ENCODE results near the gene FTO.

DNA sequence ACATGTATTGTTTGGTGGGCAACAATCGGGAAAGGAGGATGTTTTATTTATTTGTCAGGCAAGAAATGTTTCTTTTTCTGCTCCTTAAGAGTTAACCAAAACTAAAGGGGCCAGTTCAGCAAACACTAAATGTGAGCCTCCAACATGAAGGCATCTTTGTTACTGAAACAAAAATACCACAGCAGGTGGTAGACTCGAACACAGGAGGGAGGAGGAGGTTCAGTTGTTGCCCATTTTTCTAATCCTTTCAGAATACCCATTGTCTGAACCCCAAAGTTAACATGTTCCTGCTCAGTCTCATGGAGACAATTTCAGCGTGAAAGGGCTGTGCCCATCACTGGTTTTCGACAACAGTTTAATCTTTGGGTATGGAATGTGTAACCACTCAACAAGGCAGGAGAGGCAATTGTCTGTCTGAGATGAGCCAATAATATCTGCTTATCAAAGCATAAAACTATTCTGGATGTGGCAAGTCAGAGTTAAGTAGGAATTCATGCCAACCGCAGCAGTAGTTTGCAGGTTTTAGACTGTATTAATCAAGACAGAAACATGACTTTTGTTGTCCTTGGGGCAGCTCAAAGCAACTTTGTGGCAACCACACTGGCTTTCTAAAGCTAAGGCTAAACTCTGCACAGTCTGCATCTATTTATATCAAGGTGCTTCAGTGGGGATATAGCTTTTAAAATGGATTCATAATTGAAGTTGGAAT lies 211.7 kb downstream of the FTO start:
- TF ChIP-seq FOXK1 (CRISPR knock-in tag; IDR thresholded peaks at IDR 0.05) (no peak), ZNF416 (CRISPR knock-in tag; IDR thresholded peaks at IDR 0.05) (no peak), JUN (CRISPR knock-in tag; IDR thresholded peaks at IDR 0.05) (no peak), ZNF263 (CRISPR knock-in tag; IDR thresholded peaks at IDR 0.05; ENCODE audit: low read depth) (no peak), NFYB (CRISPR knock-in tag; conservative IDR thresholded peaks at IDR 0.05; ENCODE audit: low read depth) (no peak), ZBTB21 (CRISPR knock-in tag; IDR thresholded peaks at IDR 0.05; ENCODE audit: borderline replicate concordance) (no peak), IRF2 (CRISPR knock-in tag; IDR thresholded peaks at IDR 0.05; ENCODE audit: borderline replicate concordance, low read depth) (no peak), FOXJ3 (CRISPR knock-in tag; IDR thresholded peaks at IDR 0.05; ENCODE audit: borderline replicate concordance) (no peak)
- TF ChIP-seq, protein P1, sequence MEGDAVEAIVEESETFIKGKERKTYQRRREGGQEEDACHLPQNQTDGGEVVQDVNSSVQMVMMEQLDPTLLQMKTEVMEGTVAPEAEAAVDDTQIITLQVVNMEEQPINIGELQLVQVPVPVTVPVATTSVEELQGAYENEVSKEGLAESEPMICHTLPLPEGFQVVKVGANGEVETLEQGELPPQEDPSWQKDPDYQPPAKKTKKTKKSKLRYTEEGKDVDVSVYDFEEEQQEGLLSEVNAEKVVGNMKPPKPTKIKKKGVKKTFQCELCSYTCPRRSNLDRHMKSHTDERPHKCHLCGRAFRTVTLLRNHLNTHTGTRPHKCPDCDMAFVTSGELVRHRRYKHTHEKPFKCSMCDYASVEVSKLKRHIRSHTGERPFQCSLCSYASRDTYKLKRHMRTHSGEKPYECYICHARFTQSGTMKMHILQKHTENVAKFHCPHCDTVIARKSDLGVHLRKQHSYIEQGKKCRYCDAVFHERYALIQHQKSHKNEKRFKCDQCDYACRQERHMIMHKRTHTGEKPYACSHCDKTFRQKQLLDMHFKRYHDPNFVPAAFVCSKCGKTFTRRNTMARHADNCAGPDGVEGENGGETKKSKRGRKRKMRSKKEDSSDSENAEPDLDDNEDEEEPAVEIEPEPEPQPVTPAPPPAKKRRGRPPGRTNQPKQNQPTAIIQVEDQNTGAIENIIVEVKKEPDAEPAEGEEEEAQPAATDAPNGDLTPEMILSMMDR (IDR thresholded peaks at IDR 0.05), result no peak
- TF ChIP-seq, protein P2, sequence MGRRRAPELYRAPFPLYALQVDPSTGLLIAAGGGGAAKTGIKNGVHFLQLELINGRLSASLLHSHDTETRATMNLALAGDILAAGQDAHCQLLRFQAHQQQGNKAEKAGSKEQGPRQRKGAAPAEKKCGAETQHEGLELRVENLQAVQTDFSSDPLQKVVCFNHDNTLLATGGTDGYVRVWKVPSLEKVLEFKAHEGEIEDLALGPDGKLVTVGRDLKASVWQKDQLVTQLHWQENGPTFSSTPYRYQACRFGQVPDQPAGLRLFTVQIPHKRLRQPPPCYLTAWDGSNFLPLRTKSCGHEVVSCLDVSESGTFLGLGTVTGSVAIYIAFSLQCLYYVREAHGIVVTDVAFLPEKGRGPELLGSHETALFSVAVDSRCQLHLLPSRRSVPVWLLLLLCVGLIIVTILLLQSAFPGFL (CRISPR knock-in tag; IDR thresholded peaks at IDR 0.05; ENCODE audit: borderline replicate concordance), result no peak
- TF ChIP-seq, protein P3, sequence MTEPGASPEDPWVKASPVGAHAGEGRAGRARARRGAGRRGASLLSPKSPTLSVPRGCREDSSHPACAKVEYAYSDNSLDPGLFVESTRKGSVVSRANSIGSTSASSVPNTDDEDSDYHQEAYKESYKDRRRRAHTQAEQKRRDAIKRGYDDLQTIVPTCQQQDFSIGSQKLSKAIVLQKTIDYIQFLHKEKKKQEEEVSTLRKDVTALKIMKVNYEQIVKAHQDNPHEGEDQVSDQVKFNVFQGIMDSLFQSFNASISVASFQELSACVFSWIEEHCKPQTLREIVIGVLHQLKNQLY (CRISPR knock-in tag; IDR thresholded peaks at IDR 0.05), result no peak
- TF ChIP-seq, protein P4, sequence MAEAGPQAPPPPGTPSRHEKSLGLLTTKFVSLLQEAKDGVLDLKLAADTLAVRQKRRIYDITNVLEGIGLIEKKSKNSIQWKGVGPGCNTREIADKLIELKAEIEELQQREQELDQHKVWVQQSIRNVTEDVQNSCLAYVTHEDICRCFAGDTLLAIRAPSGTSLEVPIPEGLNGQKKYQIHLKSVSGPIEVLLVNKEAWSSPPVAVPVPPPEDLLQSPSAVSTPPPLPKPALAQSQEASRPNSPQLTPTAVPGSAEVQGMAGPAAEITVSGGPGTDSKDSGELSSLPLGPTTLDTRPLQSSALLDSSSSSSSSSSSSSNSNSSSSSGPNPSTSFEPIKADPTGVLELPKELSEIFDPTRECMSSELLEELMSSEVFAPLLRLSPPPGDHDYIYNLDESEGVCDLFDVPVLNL (CRISPR knock-in tag; IDR thresholded peaks at IDR 0.05; ENCODE audit: borderline replicate concordance, low read depth), result no peak
